HG03571 (cell line): Measurements from ENCODE around the gene TNFRSF19.
"Not testable (repeated sequence)": the region's sequence is repeated elsewhere in the genome, so short reads cannot be mapped to it uniquely, and the experiment has no call there.

Experiments used
- ATAC-seq: cut with Tn5 transposase; IDR thresholded peaks from one replicate; pipeline ENCODE4 v1.9.1; 2021; ENCODE audit not compliant: unreplicated experiment

Gene TNFRSF19

GRCh38 chr13:23652909-23653726 lies 82.9 kb downstream of the TNFRSF19 start:
- no peak for ATAC-seq

- no peak for ATAC-seq
Observed at GRCh38 chr13:23654111-23655110, 84.2 kb downstream of the TNFRSF19 start.

- no peak for ATAC-seq
Observed at GRCh38 chr13:23655321-23655720, 85.1 kb downstream of the TNFRSF19 start.

- no peak for ATAC-seq
Observed at GRCh38 chr13:23656637-23657371, 86.6 kb downstream of the TNFRSF19 start.

GRCh38 chr13:23658929-23659541 lies 88.8 kb downstream of the TNFRSF19 start:
- ATAC-seq: no peak

- no peak for ATAC-seq
Observed at GRCh38 chr13:23660249-23660648, 90.0 kb downstream of the TNFRSF19 start.

GRCh38 chr13:23666582-23666981 lies 96.4 kb downstream of the TNFRSF19 start:
- no peak for ATAC-seq

- no peak for ATAC-seq
Observed at GRCh38 chr13:23667750-23668149, 97.5 kb downstream of the TNFRSF19 start.

GRCh38 chr13:23668562-23668961 lies 98.3 kb downstream of the TNFRSF19 start:
- ATAC-seq: no peak

- ATAC-seq: no peak
Observed at GRCh38 chr13:23670793-23671192, 100.6 kb downstream of the TNFRSF19 start.

- ATAC-seq: no peak
Observed at GRCh38 chr13:23671377-23671776, 101.2 kb downstream of the TNFRSF19 start.

- ATAC-seq: no peak
Observed at GRCh38 chr13:23671897-23672296, 101.7 kb downstream of the TNFRSF19 start.

GRCh38 chr13:23672616-23673015 lies 102.4 kb downstream of the TNFRSF19 start:
- no peak for ATAC-seq

GRCh38 chr13:23673354-23673753 lies 103.1 kb downstream of the TNFRSF19 start:
- no peak for ATAC-seq

- no peak for ATAC-seq
Observed at GRCh38 chr13:23673867-23674605, 103.8 kb downstream of the TNFRSF19 start.

GRCh38 chr13:23674795-23675640 lies 104.8 kb downstream of the TNFRSF19 start:
- ATAC-seq: no peak

GRCh38 chr13:23677679-23678288 lies 107.6 kb downstream of the TNFRSF19 start:
- ATAC-seq: not testable (repeated sequence)

GRCh38 chr13:23678795-23679194 lies 108.6 kb downstream of the TNFRSF19 start:
- no peak for ATAC-seq

GRCh38 chr13:23679220-23679619 lies 109.0 kb downstream of the TNFRSF19 start:
- no peak for ATAC-seq
